HFFc6 (cell line): ENCODE results near the gene IFI35. TPM values are rescaled to one million over a fixed set of nuclear protein-coding genes. Genes with fewer than 3 reads are reported as not detected.
"Not testable (repeated sequence)": the region's sequence is repeated elsewhere in the genome, so short reads cannot be mapped to it uniquely, and the experiment has no call there.

ENCODE experiments used
- DNase-seq: peaks from one replicate; pipeline ENCODE4 v3.0.0-alpha.2; 2018
- H3K27ac Mint-ChIP-seq: 2 replicates; pipeline ENCODE4 v1.8.0; 2020; ENCODE audit warnings: mild to moderate bottlenecking, mixed read lengths
- H3K27me3 Mint-ChIP-seq: 2 replicates; pipeline ENCODE4 v1.8.0; 2021; ENCODE audit warnings: mild to moderate bottlenecking, moderate library complexity, mixed read lengths; ENCODE audit not compliant: insufficient read depth
- H3K36me3 Mint-ChIP-seq: 2 replicates; pipeline ENCODE4 v1.8.0; 2021; ENCODE audit warnings: low read depth, mixed read lengths
- H3K4me1 Mint-ChIP-seq: 2 replicates; pipeline ENCODE4 v1.8.0; 2020; ENCODE audit warnings: low read depth, mixed read lengths
- H3K4me3 Mint-ChIP-seq: 2 replicates; pipeline ENCODE4 v1.8.0; 2020; ENCODE audit warnings: mild to moderate bottlenecking, moderate library complexity, mixed read lengths
- H3K9me3 Mint-ChIP-seq: 2 replicates; pipeline ENCODE4 v1.8.0; 2020; ENCODE audit warnings: mild to moderate bottlenecking, mixed read lengths
- long read RNA-seq: library from polyadenylated mRNA; unstranded; transcript quantifications from one replicate; pipeline ENCODE4 v2.0.0, GENCODE V29; 2019
- total RNA-seq, 6 experiments: library from RNA; stranded (reverse); fragmentation: NEBNext Ultra II Directional; extraction: Animal tissue kit (Norgen Biotek cat#: 25700); gene quantifications; 2 replicates in 1 of 6; 3 replicates in 5 of 6; pipeline ENCODE4 v1.2.3, GENCODE V29; 2021
- TF ChIP-seq, protein P1 (sequence below): fragments of 200-600 bp; sonication (generic); IDR thresholded peaks from 2 replicates; pipeline ENCODE4 v1.5.0; 2021; ENCODE audit warnings: antibody characterized with exemption, mild to moderate bottlenecking

IFI35 gene
- 10 to 100 TPM in 4 of 6 experiments, 1 to 10 TPM in 2; 6.3 to 22.4 (median 18.8) TPM for total RNA-seq
- long read RNA-seq, transcript IFI35-204 (7 exons, 1,232 nt), result major isoform, 9 of 11 reads
- long read RNA-seq, partial matches to known transcripts, result 2 of 11 reads
- long read RNA-seq, other reads (novel, unspliced or antisense), result 0 of 11 reads

DNA sequence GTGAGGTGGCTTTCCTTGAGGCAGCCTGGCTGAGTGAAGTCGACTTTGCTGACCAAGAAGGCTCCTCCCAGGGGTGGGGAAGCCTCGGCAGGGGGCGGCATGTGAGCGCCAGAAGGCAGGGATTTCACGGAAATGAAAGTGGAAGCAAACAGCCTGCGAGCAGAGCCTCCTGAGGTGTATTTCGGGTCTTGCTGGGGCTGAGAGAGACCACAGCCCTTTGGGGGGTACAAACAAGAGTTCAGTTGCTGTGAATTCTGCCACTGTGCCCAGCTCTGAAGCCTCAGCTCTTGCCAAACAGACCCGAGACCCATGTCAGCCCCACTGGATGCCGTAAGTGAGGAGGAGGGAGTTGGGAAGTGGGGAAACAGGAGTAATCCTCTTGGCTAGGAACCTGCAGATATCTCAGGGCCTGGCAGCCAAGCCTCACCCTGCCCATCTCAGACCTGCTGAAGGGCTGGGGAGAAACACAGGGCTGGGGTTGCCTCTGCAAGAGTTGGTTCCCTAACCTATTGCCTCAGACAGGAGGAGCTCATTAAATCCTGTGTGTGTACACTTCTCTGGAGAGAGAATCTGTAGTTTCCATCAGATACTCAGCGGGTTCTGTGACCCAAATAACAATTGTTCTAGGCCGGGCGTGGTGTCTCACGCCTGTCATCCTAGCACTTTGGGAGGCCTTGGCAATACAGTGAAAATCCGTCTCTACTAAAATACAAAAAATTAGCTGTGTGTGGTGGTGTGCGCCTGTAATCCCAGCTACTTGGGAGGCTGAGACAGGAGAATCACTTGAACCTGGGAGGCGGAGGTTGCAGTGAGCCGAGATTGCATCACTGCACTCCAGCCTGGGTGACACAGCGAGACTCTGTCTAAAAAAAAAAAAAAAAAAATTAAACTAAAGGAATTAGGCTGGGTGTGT is at the start of gene IFI35:
Gene IFI35, plus strand, starts transcription at position 146 of the 913 bp plus-strand sequence. Its CDS starts 164 bp downstream, at position 310.
- peaks cover 46% of the 10 kb centered on the region for H3K4me1 Mint-ChIP-seq
- H3K27me3 Mint-ChIP-seq, result peaks cover 4% of the 10 kb centered on the region
- peak within 1 kb of the TSS; percentile 99 for H3K4me3 Mint-ChIP-seq
- peak; percentile 80 for DNase-seq
- TF ChIP-seq, protein P1, sequence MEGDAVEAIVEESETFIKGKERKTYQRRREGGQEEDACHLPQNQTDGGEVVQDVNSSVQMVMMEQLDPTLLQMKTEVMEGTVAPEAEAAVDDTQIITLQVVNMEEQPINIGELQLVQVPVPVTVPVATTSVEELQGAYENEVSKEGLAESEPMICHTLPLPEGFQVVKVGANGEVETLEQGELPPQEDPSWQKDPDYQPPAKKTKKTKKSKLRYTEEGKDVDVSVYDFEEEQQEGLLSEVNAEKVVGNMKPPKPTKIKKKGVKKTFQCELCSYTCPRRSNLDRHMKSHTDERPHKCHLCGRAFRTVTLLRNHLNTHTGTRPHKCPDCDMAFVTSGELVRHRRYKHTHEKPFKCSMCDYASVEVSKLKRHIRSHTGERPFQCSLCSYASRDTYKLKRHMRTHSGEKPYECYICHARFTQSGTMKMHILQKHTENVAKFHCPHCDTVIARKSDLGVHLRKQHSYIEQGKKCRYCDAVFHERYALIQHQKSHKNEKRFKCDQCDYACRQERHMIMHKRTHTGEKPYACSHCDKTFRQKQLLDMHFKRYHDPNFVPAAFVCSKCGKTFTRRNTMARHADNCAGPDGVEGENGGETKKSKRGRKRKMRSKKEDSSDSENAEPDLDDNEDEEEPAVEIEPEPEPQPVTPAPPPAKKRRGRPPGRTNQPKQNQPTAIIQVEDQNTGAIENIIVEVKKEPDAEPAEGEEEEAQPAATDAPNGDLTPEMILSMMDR, result peak; percentile 64
- peak within 1 kb of the TSS; percentile 99 for H3K27ac Mint-ChIP-seq
- H3K9me3 Mint-ChIP-seq, result no peaks in the 10 kb centered on the region
- peaks cover 26% of the 10 kb centered on the region for H3K36me3 Mint-ChIP-seq

DNA sequence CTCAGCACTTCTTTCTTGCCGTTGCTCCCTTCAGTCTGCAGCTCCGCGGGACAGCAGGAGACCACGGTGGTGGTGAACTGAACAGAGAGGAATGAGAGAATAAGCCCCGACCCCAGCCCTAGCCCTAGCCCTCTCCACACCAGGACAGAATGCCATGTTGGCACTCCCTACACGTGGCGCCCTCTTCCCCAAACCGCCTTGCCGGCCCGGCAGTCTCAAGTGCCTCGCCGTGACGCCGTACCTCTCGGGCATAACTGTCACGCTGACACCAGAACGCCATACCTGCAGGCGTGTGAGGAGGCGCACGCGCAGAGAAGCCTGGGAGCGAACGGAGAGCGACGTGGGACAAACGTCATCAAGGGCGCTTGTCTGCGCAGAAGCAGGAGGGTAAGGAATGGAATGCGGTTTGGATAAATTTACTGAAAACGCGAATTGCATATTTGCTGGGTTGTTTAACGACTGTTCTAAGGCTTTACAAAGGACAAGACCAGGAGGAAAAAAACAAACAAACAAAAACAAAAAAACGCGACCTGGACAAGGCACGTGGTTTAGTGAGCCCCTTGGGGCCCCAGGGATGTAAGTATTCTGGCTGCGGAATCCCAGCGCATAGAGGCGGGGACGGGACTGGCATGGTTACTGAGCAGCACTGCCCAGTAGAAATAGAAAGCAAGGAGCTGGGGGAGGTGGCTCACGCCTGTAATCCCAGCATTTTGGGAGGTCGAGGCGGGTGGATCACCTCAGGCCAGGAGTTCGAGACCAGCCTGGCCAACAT is 42.2 kb upstream of the IFI35 start, which contains the start of gene AARSD1:
Gene AARSD1, minus strand, starts transcription at position 294 of the 772 bp plus-strand sequence. Its CDS starts 14 bp downstream, at position 280.
- TF ChIP-seq, protein P1, result 0 out of 2 replicates have a peak, but pooled peaks have one; percentile 9

DNA sequence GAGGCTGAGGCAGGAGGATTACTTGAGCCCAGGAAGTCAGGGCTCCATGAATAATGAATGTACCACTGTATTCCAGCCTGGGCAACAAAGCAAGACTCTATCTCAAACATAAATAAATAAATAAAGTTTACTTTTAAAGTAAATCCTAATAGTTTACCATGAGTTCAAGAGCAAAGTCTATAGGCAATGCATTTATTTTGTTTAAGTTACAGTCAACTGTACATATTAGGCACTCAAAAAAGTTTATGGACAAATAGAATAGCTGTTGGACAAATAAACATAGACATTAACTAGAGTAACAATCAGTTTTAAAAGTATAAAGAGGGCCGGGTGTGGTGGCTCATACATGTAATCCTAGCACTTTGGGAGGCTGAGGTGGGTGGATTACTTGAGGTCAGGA is 38.7 kb upstream of the IFI35 start:
- peaks cover 13% of the 10 kb centered on the region for H3K36me3 Mint-ChIP-seq
- H3K27ac Mint-ChIP-seq, result no peak overlapping the region
- H3K4me3 Mint-ChIP-seq, result no peak overlapping the region
- H3K4me1 Mint-ChIP-seq, result peaks cover 15% of the 10 kb centered on the region
- H3K27me3 Mint-ChIP-seq, result peaks cover 4% of the 10 kb centered on the region
- H3K9me3 Mint-ChIP-seq, result peaks cover 4% of the 10 kb centered on the region; the same call in 1 of the 2 replicates
- no peak for DNase-seq
- TF ChIP-seq, protein P1, result no peak

More for the DNA sequence above, 42.2 kb upstream of the IFI35 start, which contains the start of gene AARSD1:
- peak; percentile 91 for DNase-seq
- Mint-ChIP-seq H3K4me1 (peaks cover 15% of the 10 kb centered on the region), H3K9me3 (peaks cover 4% of the 10 kb centered on the region; the same call in 1 of the 2 replicates), H3K27me3 (peaks cover 4% of the 10 kb centered on the region; the same call in 1 of the 2 replicates), H3K27ac (peak within 1 kb of the TSS; percentile 95), H3K36me3 (peaks cover 32% of the 10 kb centered on the region), H3K4me3 (peak within 1 kb of the TSS; percentile 98)

GRCh38 chr17:42969001-42969581 is 37.5 kb upstream of the IFI35 start:
- TF ChIP-seq, protein P1, result no peak
- H3K36me3 Mint-ChIP-seq, result peaks cover 6% of the 10 kb centered on the region
- H3K9me3 Mint-ChIP-seq, result peaks cover 4% of the 10 kb centered on the region; the same call in 1 of the 2 replicates
- no peak overlapping the region for H3K27ac Mint-ChIP-seq
- DNase-seq, result no peak
- H3K4me3 Mint-ChIP-seq, result no peak overlapping the region
- peaks cover 7% of the 10 kb centered on the region for H3K4me1 Mint-ChIP-seq
- peaks cover 4% of the 10 kb centered on the region for H3K27me3 Mint-ChIP-seq

DNA sequence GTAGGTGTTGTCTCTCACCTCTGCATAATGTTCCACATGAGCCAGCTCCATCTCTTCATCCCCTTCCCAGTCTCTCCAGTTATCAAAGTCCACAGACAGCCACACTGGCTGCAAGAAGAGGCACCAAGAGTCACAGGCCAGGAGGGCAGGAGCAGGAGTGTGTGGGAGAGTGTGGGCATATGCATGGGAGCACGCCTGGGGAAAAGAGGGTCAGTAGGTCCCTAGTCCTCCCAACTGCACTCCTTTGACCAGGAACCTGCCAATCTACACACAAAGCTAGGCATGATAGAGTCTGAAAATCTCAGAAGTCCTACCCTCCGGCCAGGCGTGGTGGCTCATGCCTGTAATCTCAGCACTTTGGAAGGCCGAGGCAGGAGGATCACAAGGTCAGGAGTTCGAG is 35.0 kb upstream of the IFI35 start:
- no peaks in the 10 kb centered on the region for H3K9me3 Mint-ChIP-seq
- no peak overlapping the region for H3K27ac Mint-ChIP-seq
- no peaks in the 10 kb centered on the region; the same call in 1 of the 2 replicates for H3K27me3 Mint-ChIP-seq
- TF ChIP-seq, protein P1, result no peak
- H3K4me3 Mint-ChIP-seq, result no peak overlapping the region
- H3K4me1 Mint-ChIP-seq, result no peaks in the 10 kb centered on the region
- no peaks in the 10 kb centered on the region for H3K36me3 Mint-ChIP-seq
- DNase-seq, result no peak

GRCh38 chr17:42973323-42973722 is 33.3 kb upstream of the IFI35 start:
- DNase-seq, H3K36me3 Mint-ChIP-seq, H3K27ac Mint-ChIP-seq, H3K27me3 Mint-ChIP-seq, H3K4me3 Mint-ChIP-seq, H3K4me1 Mint-ChIP-seq, H3K9me3 Mint-ChIP-seq: not testable (repeated sequence)
